ENCODE data around the gene PELI1. TPM values are rescaled to one million over a fixed set of nuclear protein-coding genes. Genes with fewer than 3 reads are reported as not detected.

The PELI1 gene
- total RNA-seq, 1 experiment from 2014 or later, result 61.0 TPM

GRCh38 chr2:64130333-64130732, 13.9 kb downstream of the PELI1 start:
- no peak overlapping the region for H3K27ac ChIP-seq (ENCODE audit: insufficient read length, low read depth, low read length)
- peaks cover 11% of the 10 kb centered on the region; the same call in 1 of the 2 replicates for H3K79me2 ChIP-seq (ENCODE audit: insufficient read depth, low read length)
- H3K27me3 ChIP-seq (ENCODE audit: insufficient read depth, low read length), result no peaks in the 10 kb centered on the region
- H3K4me3 Mint-ChIP-seq, result no peak overlapping the region
- no peak overlapping the region for H2BK20ac ChIP-seq (ENCODE audit: low read depth, low read length, poor library complexity, severe bottlenecking)
- no peak overlapping the region for H3K18ac ChIP-seq (ENCODE audit: insufficient read length, low read depth, low read length)
- H3K14ac ChIP-seq (ENCODE audit: insufficient read depth, low read length), result no peak overlapping the region
- H2BK120ac ChIP-seq (ENCODE audit: low read depth, low read length, poor library complexity, severe bottlenecking), result no peak overlapping the region
- peaks cover 2% of the 10 kb centered on the region for H3K79me1 ChIP-seq (ENCODE audit: insufficient read depth, low read depth, low read length, poor library complexity, severe bottlenecking)
- no peaks in the 10 kb centered on the region; the same call in 1 of the 2 replicates for H3K4me1 ChIP-seq (ENCODE audit: insufficient read depth, low read length)
- no peaks in the 10 kb centered on the region; a peak in 1 of 5 replicates for H3K9me3 Mint-ChIP-seq
- no peak overlapping the region for H2BK5ac ChIP-seq (ENCODE audit: insufficient read length, low read length)
- no peaks in the 10 kb centered on the region for H3K9me3 ChIP-seq (ENCODE audit: control insufficient read depth, low read depth, low read length)
- H2AFZ ChIP-seq (ENCODE audit: low read length), result no peak overlapping the region
- H2AK5ac ChIP-seq (ENCODE audit: insufficient read length, low read length), result no peak overlapping the region
- no peaks in the 10 kb centered on the region for H4K20me1 ChIP-seq (ENCODE audit: control insufficient read depth, insufficient read depth, insufficient read length)
- H2BK12ac ChIP-seq (ENCODE audit: insufficient read length, low read depth, low read length), result no peak overlapping the region
- H3K4me2 ChIP-seq (ENCODE audit: insufficient read depth, insufficient read length, low read length), result no peak overlapping the region
- 0 out of 7 replicates have a peak overlapping the region, but pooled peaks of 1 of the 3 experiments have one; percentile 79 for H3K27ac Mint-ChIP-seq
- no peak overlapping the region for H4K5ac ChIP-seq (ENCODE audit: insufficient read length, low read depth, low read length)
- H3K27me3 Mint-ChIP-seq (ENCODE audit: low read depth), result no peaks in the 10 kb centered on the region
- no peak for DNase-seq
- H4K8ac ChIP-seq (replicated peaks; ENCODE audit: insufficient read length, low read depth, low read length), result no peak overlapping the region
- H2BK15ac ChIP-seq (ENCODE audit: low read depth, low read length), result no peak overlapping the region
- H3K56ac ChIP-seq (ENCODE audit: insufficient read length, low read depth, low read length), result no peak overlapping the region
- no peak overlapping the region for H3K9ac ChIP-seq (ENCODE audit: extremely low read depth, insufficient read length, low read length)
- TF ChIP-seq CTCF (conservative IDR thresholded peaks at IDR 0.05), result no peak
- no peaks in the 10 kb centered on the region for H3K23me2 ChIP-seq (ENCODE audit: insufficient read length, low read depth, low read length, poor library complexity, severe bottlenecking)
- peaks cover 0 to 5% (median 2%) of the 10 kb centered on the region in 3 experiments; a peak in 3 of 7 replicates for H3K36me3 Mint-ChIP-seq (ENCODE audit: insufficient read depth in 1 of 3, low read depth in 3 of 3)
- no peak overlapping the region for H3T11ph ChIP-seq (ENCODE audit: low read length)
- no CpG with 5 or more reads among the region's 2 CpGs for WGBS (ENCODE audit: extremely low coverage, insufficient read length, low lambda C conversion rate)
- H3K23ac ChIP-seq (ENCODE audit: insufficient read length, low read depth, low read length), result no peak overlapping the region
- H3K4me1 Mint-ChIP-seq, result peaks cover 53 to 63% of the 10 kb centered on the region in 2 experiments
- no peak overlapping the region for H3K4ac ChIP-seq (ENCODE audit: low read depth, low read length)
- H4K91ac ChIP-seq (ENCODE audit: insufficient read length, low read depth, low read length), result no peak overlapping the region

Data from H9 (cell line).